RPMI8226 (cell line): Measurements from ENCODE around the gene XXYLT1.

Experiments used
- DNase-seq: peaks from one replicate; pipeline ENCODE4 v3.0.0-alpha.2; 2015

Gene XXYLT1

DNA sequence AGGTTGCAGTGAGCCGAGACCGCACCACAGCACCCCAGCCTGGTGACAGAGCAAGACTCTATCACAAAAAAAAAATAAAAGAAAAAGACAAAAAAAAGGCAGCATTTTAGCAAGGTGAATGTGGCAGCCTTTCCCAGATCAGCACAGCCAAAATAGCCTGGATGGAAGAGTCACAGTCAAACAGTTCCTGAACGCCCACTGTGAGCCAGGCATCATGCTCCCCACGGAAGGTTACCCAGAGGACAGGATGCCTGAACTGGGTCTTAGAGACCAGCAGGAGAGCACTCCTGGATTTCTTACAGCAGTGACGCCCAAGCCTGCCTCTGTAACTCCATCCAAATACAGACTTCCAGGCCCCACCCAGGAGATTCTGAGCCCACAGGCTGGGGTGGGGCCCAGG is 4.5 kb downstream of the XXYLT1 start:
- no peak for DNase-seq

DNA sequence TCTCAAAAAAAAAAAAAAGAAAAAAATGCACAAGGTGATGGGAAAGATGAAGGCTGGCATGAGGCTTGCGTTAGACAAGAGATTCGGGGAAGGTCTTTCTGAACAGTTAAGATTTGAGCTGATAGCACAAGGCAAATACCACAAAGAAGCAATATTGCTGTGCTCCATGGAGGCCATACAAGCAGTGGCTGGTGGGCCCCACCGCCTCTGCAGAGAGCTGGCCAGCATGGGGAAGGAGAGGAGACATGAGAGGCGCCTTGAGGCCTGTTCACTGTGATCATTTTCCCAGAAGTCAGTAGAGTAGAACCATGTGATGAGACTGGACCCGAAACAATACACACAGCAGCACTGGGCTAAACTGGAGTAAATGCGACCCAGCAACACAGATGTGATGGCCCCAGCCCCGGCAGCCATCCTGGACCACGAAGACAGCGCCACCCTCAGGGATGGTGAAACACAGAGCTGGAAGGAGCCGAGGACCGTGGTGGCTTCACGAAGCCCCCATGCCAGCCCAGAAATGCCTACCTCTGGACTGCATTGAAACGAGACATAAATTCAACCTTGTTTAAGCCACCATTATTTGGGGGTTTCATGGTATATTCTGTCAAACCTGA is 5.5 kb downstream of the XXYLT1 start:
- DNase-seq: no peak

GRCh38 chr3:195263925-195264600 is 6.9 kb downstream of the XXYLT1 start:
- no peak for DNase-seq

- DNase-seq: no peak
Observed at GRCh38 chr3:195263193-195263924, 7.6 kb downstream of the XXYLT1 start.

DNA sequence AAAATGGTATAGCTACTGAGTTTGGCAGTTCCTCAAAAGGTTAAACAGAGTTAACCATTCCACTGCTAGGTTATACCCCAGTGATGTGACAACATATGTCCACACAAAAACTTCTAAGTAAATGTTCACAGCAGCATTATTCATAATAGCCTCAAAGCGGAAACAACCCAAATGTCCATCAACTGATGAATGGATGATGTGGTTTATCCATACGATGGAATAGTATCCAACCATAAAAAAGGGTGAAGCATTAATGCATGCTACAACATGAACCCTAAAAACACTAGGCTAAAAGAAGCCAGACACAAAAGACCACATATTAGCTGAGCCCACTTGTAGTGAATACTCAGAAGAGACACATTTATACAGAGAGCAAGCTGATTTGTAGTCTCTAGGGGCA is 9.0 kb downstream of the XXYLT1 start:
- no peak for DNase-seq

- no peak for DNase-seq
Observed at GRCh38 chr3:195260280-195260905, 10.6 kb downstream of the XXYLT1 start.

DNA sequence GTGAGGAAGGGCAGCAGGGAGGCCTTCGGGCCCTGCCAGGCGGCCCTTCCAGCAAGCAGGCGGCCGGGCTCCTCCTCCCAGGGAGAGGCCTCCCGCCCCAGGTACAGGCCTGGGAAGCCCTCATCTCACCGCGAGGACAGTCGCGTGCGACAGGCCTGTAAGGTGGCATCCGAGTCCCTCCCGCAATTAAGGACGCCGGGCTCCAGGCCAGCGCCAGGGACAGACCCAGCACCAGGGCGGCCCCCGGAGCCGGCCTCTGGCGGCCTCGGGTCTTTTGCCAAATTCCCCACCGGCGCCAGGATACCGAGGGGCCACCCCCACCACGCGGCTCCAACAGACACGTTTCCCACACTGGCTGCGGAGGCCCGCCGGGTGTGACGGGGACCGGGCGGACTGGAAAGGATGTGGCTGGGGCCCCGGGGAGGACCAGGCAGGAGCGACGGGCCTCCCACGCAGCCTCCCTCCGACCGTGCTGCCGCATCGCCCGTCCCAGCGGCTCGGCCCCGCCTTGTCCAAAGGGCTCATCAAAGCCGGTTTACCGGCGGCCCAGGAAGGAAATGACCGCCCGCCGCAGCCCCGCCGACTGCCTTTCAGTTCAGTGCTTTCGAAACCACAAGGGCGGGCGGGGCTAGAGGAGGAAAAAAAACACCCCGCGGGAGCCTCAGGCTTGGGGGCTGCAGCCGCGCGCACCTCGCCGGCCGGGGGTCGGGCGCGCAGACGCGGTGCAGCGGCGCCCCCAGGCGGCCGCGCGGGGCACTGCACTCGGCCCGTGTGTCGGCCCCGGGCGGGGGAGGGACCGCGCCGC is 11.3 kb downstream of the XXYLT1 start:
- peak; percentile 95 for DNase-seq

- DNase-seq: no peak
Observed at GRCh38 chr3:195259154-195259474, 11.8 kb downstream of the XXYLT1 start.

- DNase-seq: peak; percentile 77
Observed at GRCh38 chr3:195258449-195259153, 12.4 kb downstream of the XXYLT1 start.

DNA sequence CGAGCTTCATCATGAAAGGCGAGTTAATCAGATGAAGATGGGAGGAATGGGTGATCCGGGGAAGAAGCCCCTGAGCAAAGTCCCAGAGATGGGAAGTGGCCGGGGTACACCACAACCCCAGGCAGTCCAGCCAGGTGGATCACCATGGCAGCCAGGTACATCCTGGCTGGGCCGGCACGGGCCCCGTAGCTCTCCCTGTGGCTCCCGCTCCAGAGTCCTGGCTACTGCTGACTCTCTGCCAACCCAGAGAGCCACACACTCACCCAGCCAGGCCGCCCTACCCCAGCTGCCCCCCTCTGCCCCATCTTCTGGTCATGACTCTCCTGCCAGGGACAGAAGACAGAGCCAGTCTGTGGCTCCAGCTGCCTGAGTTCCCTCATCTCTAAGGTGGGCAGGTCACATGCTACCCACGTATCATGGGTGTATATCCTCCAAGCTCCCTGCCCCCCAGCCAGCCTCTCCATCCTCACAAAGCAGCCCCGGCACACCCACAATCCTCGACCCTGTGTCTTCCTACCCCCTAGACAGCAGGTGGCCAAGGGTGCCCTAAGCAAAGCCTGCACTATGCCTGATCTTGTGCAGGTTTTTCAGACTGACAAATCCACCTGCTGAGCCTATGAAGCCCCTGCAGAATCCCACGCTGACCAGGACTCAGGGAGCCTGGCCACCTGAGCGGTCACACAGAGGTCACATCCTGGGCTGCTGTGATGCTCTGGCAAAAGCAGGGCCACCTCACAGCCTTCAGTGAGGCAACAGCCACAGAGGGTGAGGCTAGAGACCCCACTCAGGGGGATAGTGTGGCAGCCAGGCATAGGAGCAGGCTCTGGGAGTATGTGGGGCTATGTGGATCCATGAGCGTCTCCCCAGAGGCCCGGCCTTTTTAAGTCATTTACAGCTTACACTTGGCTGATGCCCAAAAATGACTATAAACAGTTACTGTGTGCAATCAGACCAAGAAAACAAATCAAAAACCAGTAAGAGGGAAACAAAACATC is 13.2 kb downstream of the XXYLT1 start:
- no peak for DNase-seq

- no peak for DNase-seq
Observed at GRCh38 chr3:195256639-195257453, 14.1 kb downstream of the XXYLT1 start.

GRCh38 chr3:195255571-195256501 is 15.1 kb downstream of the XXYLT1 start:
- no peak for DNase-seq

- no peak for DNase-seq
Observed at GRCh38 chr3:195255176-195255500, 15.8 kb downstream of the XXYLT1 start.

DNA sequence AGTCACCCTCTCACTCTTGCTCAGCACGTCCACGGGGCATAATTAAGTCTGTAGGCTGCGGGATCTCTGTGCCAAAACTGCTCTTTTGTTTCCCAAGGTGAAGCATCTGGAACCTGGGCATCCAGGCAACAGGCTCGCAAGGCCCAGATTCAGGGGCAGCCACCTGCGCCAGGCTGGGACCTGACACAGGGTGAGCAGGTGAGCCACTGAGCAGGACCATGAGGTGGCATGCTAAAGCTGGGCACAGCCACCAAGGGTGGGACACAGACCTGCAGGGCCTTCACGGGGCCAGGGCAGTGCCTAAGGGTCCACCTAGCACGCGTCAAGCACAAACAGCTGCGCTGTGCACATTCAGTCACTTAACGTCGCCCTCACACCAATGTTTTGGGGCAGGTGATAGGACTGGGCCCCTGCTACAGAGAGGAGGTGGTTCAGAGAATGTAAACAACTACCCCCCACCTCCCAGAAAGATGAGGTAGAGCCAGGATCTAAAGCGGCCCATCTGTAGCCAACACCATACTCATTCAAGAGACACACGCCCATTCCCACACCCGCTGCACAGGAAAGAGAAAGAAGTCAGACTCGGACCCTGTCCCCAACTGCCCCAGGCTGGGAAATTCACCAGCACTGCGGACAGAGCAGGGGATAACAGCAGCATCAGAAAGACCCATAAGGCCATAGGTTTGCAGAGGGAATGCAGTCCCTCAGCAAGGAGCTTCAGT is 16.3 kb downstream of the XXYLT1 start:
- no peak for DNase-seq

- no peak for DNase-seq
Observed at GRCh38 chr3:195253923-195254432, 17.0 kb downstream of the XXYLT1 start.

DNA sequence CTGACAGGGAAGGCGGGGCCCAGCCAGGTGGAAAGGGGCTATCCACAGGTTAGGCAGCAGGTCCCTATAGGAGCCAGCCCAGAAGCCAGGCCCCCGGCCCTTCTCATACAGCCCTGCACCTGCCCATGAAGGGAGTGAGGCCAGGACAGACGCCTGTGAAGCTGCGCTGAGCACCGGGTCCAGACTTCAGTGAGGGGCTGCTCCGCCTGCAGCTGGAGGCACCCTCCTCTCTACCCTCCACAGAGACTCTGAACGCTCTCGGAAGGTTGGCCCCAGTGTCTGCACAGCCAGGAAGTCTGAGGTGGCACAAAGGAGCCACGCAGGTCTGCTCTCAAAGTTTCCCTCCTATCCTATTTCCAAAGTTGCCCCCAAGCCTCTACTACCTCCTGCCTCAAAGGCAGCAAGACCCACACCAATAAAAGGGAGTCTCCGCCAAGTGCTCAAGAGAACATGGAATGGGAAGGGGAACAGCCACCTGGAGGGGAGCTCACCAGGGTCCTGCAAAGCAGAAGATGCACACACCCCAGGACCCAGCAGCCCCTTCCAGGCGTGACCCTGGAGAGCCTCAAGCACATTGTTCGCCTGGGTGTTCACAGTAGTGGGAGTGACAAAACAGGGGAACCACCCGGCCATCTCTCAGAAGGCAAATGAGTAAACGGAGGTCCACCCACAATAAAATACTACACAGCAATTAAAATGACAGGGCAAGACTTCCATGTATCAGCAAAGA is 19.5 kb downstream of the XXYLT1 start:
- DNase-seq: no peak

DNA sequence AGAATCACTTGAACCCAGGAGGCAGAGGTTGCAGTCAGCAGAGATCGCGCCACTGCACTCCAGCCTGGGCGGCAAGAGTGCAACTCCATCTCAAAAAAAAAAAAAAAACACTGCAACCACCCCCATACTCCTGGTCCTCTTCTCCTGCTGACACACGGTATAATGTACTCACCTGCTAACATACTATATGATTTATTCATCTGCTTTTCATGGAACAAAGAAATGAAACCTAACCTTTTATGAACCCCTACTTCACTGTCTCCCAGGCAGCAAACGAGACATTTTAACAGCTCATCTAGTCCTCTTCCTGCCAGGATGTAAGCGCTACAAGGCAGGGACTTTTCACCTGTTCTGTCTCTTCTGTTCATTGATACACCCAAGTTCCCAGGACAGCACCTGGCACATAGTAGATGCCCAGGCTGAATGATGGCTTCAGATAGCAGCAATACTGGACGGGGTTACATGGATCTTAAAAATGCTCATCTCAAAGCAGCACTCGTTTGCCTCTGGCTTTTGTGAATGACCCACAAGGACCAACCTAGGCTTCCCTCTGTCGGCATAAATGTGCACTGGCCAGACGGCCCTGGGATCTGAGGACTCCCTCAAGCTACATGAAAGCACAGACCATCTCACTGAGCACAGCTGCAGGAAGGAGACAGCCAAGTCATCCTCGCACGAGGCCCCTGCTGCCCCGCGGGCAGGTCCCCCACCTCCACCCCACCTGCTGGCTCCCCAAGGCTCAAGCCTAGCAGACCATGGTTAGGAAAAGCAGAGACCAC is 20.3 kb downstream of the XXYLT1 start:
- peak; percentile 31 for DNase-seq
